Bronchial epithelial cell (primary cell): ENCODE measurements around the gene HIVEP3. TPM values are rescaled to one million over a fixed set of nuclear protein-coding genes. Genes with fewer than 3 reads are reported as not detected.

Source experiments
- DNase-seq: peaks from one replicate; pipeline ENCODE4 v3.0.0-alpha.2; 2010; ENCODE audit warnings: low read depth
- FAIRE-seq: peaks from 2 replicates; lab custom pipeline; 2011; peaks lifted over from hg19 to GRCh38; lab: Jason Lieb, UNC
- H3K27me3 ChIP-seq: 2 replicates; pipeline ENCODE4 v1.5.1; 2011; ENCODE audit warnings: low read length; ENCODE audit not compliant: control insufficient read depth, insufficient read depth
- H3K36me3 ChIP-seq: 2 replicates; pipeline ENCODE4 v1.5.1; 2011; ENCODE audit warnings: low read length; ENCODE audit not compliant: control insufficient read depth, insufficient read depth
- H3K4me3 ChIP-seq: 2 replicates; pipeline ENCODE4 v1.5.1; 2011; ENCODE audit warnings: mild to moderate bottlenecking, low read depth, low read length, control low read depth
- total RNA-seq: library from RNA; depleted of rRNA; stranded (reverse); fragments of >200 nt; gene quantifications from 2 replicates; pipeline ENCODE4 v1.2.1, GENCODE V29; 2014
- TF ChIP-seq, protein P1 (sequence below): IDR thresholded peaks from 2 replicates; pipeline ENCODE4 v1.5.1; 2011; ENCODE audit warnings: mild to moderate bottlenecking, moderate library complexity, low read length, control low read depth, inconsistent platforms; ENCODE audit not compliant: insufficient read depth, severe bottlenecking

The HIVEP3 gene
- total RNA-seq, 1 donor from 2014 or later: under 0.01 TPM

DNA sequence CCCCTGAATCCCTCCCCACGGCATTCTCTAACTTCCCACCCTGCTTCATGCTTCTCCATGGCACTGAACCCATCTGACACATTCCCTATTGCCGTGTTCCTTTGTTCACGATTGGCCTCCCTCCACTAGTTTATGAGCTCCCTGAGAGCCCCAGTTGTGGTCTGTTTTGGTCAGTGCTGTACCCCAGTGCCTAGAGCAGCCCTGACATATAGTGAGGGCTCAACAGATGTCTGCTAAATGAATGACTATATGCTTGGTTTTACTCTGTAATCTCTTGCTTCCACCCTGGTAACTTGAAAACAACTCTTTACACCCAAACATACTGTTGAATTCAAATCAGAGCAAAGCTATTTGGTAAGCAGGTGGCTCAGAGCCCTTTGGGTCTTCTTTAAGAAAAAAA is 263.1 kb downstream of the HIVEP3 start:
- Histone ChIP-seq H3K4me3 (no peak overlapping the region), H3K27me3 (no peaks in the 10 kb centered on the region), H3K36me3 (no peaks in the 10 kb centered on the region)
- TF ChIP-seq, protein P1, sequence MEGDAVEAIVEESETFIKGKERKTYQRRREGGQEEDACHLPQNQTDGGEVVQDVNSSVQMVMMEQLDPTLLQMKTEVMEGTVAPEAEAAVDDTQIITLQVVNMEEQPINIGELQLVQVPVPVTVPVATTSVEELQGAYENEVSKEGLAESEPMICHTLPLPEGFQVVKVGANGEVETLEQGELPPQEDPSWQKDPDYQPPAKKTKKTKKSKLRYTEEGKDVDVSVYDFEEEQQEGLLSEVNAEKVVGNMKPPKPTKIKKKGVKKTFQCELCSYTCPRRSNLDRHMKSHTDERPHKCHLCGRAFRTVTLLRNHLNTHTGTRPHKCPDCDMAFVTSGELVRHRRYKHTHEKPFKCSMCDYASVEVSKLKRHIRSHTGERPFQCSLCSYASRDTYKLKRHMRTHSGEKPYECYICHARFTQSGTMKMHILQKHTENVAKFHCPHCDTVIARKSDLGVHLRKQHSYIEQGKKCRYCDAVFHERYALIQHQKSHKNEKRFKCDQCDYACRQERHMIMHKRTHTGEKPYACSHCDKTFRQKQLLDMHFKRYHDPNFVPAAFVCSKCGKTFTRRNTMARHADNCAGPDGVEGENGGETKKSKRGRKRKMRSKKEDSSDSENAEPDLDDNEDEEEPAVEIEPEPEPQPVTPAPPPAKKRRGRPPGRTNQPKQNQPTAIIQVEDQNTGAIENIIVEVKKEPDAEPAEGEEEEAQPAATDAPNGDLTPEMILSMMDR: no peak
- DNase-seq (no peak), FAIRE-seq (no peak)

DNA sequence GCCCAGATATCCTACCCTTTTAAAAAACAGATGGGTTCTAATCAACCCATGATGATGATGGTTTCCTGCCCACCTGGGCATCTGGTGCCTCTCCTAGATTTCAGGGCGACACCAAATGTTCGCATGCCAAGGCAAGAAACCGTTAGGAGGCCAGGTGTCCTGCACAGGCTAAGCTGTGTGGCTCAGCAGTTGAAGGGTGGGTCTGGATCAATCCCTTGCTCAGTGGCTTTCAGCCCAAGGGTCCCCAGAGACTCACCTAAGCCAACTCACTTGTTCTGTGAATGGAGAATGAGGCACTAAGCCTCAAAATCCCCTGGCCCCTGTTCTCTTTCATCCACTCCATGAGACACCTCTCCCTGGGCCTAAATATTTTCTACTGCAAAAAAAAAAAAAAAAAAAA is 265.1 kb downstream of the HIVEP3 start:
- Histone ChIP-seq H3K27me3 (no peaks in the 10 kb centered on the region), H3K36me3 (no peaks in the 10 kb centered on the region), H3K4me3 (no peak overlapping the region)
- DNase-seq: no peak
- no peak for FAIRE-seq
- TF ChIP-seq, protein P1: no peak

DNA sequence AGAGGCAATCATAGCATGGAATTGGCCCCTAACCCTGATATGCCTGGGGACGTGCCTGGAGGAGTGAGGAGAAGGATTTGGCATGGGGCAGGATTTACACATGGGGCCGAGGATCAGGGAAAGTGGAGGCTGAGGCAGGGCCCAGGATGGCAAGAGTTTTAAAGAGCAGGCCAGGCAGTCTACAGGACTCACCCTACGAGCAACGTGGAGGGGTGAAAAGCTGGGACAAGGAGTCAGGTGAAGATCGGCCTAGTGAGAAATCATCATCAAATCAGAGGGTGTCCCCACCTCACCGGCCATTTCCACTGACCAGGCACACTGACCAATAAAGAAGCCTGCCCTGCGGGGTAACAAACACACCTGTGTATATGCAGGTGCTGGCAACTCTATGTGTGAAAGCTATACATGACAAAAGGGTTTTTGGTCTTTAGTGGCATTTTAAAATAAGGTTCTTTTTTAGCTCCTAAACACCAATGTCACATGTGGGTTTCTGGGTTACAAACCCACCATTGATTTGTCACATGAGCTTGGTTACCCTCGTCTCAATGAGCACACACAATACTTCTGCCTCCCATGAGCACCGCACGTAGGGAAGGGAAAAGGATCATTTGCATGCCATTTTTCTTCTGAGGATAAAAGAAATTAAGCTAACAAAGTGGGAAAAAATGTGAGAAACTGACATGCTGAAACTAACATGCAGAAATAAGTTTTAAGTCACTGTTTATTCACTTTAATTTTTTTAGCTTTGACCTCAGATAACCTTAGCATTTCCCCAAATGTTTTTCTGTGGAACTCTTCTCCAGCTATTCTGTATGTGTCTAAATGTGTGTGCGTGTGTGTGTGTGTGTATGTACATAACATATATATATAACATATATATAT is 266.1 kb downstream of the HIVEP3 start:
- H3K4me3 ChIP-seq: no peak overlapping the region
- H3K27me3 ChIP-seq: no peaks in the 10 kb centered on the region
- no peaks in the 10 kb centered on the region for H3K36me3 ChIP-seq
- FAIRE-seq (no peak), DNase-seq (no peak)
- TF ChIP-seq, protein P1: no peak

DNA sequence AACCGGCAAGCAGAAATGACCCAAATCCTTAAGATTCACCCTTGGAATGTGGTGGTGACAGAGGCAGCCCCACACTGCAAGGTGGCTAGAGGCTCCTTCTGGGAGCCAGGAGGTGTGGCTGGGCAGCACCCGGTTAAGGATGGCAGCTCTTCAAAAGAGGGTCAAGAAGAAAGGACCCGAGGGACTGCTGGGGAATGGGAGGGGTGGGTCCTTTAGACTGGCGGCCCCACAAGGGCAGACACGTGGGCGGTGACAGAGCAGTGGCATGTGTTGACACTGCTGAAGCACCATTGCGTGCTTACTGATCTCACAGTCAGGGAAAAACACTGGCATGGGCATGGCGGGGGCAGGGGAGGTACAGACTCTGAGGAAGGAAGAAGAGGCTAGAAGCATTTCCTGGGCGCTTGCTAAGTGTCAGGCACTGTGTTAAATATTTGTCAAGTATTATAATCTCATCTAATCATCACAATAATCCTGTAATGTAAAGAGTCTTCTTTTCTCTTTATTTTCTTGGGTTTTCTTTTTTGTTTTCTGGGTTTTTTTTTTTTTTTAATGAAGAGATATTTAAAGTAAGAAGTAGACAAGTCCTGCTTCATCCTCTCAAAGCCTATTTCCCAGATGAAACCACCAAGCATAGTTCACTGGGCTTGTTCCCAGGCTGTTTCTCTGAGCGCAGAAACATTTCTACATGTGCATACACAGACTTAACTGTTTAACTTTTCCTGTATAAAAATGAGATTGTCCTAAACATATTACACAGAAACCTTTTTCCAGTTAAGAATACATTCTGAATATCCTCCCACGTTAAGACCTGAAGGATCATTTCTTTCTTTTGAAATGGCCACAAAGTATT is 268.5 kb downstream of the HIVEP3 start:
- Histone ChIP-seq H3K36me3 (no peaks in the 10 kb centered on the region), H3K4me3 (no peak overlapping the region), H3K27me3 (no peaks in the 10 kb centered on the region)
- TF ChIP-seq, protein P1: no peak
- FAIRE-seq (no peak), DNase-seq (no peak)

DNA sequence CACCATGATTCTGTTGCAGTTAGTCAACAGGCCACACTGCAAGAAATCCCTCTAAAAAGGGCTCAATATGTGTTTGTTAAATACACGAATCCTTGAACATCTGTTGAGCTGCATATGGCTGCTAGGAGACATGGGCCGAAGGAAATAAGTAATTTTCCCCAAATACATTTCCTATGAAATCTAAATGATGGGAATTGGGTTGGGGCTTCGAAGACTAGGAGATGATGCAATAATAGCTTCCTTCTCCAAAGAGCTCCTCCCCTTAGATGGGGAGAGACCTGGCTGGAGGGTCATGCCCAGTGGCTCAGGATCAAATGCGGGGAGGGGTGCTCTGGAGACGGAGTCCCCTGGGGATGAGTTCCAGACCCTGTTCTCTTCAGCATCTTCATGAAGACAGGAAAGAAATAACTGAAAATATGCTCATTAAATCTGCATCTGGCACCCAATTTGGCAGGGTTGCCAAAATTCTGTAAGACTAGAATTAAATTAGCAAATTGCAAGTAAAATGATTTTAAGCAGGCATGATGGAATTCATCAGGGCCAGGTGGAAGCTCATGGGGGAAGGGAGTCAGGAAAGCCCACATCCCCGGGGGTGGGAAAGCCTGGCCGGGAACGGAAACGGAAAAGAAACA is 269.2 kb downstream of the HIVEP3 start:
- no peaks in the 10 kb centered on the region for H3K27me3 ChIP-seq

More for the DNA sequence above, 269.2 kb downstream of the HIVEP3 start:
- no peaks in the 10 kb centered on the region for H3K36me3 ChIP-seq
- FAIRE-seq (no peak), DNase-seq (no peak)
- H3K4me3 ChIP-seq: no peak overlapping the region
- TF ChIP-seq, protein P1: no peak
